GM18511 (cell line): ENCODE measurements around the gene RTN4RL2.
A peak's percentile ranks its signal among the peaks of the same experiment; 100 is the strongest.

ENCODE experiments used
- ATAC-seq: cut with Tn5 transposase; IDR thresholded peaks from one replicate; pipeline ENCODE4 v1.9.1; 2021; ENCODE audit warnings: mild to moderate bottlenecking, moderate library complexity; ENCODE audit not compliant: unreplicated experiment

The RTN4RL2 gene

DNA sequence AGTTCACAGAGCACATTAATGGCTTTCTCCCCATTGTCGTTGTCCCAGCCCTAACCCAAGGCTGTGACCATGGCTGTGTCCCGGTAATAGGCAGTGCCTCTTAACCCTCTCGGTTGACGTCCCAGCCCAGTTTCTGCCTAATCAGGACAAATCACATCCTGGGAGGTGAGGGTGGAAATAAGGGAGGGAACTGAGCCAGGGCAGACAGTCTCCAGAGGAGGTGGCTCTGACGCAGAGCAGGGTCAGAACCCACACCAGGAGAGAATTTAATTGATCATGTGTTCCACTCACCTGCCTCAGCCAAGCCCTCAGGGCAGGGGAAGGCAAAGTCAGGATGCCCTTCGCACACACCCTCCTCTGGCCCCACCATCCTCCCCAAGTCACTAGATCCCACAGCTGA is 38.2 kb downstream of the RTN4RL2 start:
- no peak for ATAC-seq

GRCh38 chr11:57499413-57499982 is 39.2 kb downstream of the RTN4RL2 start:
- ATAC-seq = peak; percentile 100

GRCh38 chr11:57499983-57500461 is 39.7 kb downstream of the RTN4RL2 start:
- ATAC-seq = peak; percentile 18

GRCh38 chr11:57500515-57500914 is 40.2 kb downstream of the RTN4RL2 start:
- no peak for ATAC-seq

DNA sequence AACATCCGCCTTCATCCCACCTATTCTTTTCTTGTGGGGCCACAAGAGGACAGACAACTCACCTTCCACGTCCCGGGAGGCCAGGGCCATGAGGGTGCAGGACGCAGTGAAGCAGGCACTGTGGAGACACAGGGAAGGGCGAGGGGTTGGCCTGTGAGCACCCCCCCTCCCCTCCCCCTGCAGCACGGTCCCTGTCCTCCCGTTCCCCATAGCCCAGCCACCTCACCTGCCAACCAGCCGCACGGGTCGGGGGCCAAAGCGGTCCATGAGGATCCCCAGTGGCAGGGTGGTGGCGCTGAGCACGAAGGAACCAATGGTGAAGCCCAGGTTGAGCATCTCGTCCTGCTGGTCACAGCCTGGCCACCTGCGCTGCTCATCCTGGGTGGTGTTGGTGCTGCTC is 40.6 kb downstream of the RTN4RL2 start:
- ATAC-seq = no peak

DNA sequence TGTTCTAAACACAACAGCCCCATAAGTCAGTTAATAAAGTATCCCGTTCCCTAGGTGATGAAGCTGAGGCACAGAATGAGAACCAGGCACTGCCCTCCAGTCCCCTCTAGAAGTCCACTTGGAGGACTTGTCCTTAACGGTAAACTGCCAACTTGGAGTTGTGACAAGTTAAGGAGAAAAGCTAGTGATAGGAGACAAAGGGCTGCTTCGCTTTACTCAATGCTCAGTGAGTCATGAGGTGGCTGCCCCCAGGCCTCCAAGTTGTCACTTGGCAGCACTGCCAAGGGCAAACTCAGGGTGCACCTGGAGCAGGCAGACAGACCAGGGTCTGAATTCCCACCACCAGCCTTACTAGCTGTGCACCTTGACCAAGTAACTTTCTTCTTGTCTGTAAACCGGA is 41.6 kb downstream of the RTN4RL2 start:
- ATAC-seq = no peak

- ATAC-seq = no peak
These were observed 42.0 kb downstream of the RTN4RL2 start for GRCh38 chr11:57502376-57502775.

DNA sequence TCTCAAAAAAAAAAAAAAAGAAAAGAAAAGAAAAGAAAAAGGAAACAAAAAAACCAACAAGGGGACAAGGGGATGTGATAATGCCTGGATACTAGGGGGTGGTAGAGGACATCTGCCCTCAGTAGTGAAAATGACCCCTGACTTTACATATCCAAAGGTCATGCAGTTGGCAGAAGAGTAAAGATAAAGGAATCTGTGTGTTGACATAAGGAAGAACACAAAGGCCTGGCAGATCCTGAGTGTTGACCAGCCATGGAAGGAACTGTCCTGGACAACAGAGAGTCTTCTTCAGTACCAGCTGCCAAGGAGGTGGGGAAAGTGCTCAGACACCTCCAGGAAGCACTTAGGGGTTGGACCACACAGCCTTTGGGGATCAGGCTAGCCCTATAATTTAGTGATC is 42.5 kb downstream of the RTN4RL2 start:
- no peak for ATAC-seq

GRCh38 chr11:57504511-57504910 is 44.2 kb downstream of the RTN4RL2 start:
- ATAC-seq = no peak

GRCh38 chr11:57506522-57506921 is 46.2 kb downstream of the RTN4RL2 start:
- no peak for ATAC-seq

GRCh38 chr11:57508341-57509170 is 48.2 kb downstream of the RTN4RL2 start:
- no peak for ATAC-seq

GRCh38 chr11:57511741-57512430 is 51.6 kb downstream of the RTN4RL2 start:
- ATAC-seq = no peak

GRCh38 chr11:57512646-57513451 is 52.5 kb downstream of the RTN4RL2 start:
- ATAC-seq = no peak

- no peak for ATAC-seq
These were observed 53.1 kb downstream of the RTN4RL2 start for GRCh38 chr11:57513452-57513795.

DNA sequence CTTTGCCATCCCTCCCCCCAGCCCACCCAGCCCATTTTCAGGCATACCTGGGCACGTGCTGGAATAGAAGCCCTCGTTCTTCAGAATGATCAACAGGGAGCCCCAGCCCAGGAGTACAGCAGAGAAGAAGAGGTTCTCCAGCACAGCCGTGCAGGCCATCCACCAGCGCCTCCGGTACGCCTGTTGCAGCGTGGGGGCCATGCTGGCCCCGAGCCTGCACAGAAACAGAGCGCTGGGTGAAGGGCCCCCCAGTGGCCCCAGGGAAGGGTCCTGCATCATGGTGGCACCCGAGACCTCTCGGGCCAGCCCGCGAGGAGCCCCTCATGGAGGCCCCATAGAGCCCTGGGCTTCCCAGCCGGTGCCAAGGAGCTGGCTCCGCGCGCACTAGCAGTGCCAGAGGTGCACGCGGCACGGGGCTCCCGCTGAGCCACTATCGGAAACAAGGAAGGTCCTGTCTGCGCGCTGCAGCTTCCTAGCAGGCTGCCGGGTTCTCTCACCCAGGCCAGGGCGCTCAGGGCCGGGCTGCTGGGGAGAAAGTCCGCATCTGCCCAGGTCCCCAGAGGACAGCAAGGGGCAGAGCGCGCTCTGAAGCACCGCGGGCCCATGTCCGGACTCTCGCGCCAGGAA is 53.7 kb downstream of the RTN4RL2 start:
- ATAC-seq = peak; percentile 22

DNA sequence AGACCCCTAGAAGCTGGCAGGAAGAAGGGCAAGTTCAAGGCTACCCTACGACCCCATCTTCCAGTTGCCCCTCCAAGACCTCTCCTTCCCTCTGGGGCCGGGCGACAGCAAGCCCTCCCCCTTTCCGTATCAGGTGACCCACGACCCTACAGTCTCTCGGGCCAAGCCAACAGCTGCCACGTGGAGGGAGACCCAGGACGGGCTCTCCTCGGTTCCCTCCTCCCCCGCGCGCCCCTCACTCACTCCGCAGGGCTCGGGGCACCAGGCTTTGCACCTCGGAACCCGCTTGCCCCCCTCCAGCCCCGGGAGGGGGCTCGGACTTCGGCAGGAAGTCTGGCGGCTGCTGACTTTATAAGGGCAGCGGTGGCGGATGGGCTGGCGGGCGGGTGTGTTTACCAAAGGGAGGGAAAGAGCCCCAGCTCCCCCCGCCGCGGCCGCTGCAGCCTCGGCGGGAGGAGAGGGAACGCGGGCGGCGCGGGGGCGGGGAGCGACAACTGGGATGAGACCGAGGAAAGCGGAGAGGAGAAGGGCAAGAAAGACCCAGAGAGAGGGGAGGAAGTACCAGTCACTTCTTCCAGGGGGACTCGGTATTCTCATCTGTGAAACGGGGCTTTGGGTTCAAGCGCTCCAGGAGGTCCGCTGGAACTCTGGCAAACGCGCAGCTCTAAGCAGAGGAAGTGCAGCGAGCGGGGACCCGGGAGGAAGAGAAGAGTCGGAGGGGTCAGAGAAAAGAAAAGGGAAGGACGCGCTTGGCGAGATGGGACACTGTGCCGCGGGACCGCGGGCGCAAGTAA is 54.4 kb downstream of the RTN4RL2 start:
- ATAC-seq = peak; percentile 49

DNA sequence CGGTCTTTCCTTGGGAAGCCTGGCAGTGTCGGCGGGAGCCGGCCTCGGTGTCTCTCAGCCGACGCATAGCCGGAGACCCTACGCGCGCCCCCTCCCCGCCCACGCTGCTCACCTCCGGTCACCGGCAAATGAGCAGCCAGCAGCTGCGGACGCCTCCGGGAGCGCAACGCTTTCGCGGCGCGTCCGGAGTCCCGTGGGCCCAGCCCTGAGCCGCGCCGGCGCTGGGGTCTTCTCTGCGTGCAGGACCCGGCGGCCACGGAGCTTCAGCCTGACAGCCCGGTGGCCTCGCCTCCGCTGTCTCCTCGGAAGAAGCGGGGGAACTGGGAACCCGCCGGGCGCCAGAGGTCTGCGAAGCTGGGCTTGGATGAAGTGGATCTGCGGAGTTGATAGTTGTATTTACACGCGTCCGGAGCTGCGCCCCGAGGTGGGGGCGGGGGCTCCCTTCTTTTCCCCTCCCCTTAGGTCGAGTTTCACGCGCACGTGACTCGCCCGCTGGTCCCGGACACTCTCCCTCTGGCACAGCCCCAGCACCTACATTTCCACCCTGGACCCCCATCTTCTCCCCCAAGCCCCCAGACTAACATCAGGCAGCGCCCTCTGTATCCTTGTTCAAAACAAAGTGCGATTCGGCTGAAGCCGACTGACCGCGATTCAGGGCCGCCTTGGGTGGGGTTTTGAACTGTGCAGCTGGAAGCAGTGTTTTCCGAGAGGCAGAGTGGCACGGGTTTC is 55.2 kb downstream of the RTN4RL2 start, which contains the start of gene SLC43A1:
SLC43A1 (minus strand) TSS at position 371 of the 729 bp plus-strand sequence. CDS start 1,591 bp downstream, outside the sequence.
- peak; percentile 50 for ATAC-seq

DNA sequence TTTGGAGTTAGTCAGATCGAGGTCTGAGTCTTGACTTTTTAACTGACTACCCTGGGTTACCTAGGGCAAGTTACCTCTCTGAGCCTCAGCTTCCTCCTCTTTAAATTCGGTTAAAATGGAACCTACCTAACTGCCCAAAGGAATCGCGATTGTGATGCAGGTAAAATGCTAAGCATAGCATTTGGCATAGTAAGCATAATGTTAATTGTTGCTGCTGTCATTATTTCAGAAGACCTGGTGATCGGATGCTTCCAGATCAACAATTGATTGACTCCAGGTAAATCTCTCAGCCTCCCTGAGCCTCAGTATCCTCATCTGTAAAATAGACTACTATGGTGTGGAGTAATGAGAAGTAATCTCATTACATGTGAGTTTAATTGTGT is 55.7 kb downstream of the RTN4RL2 start:
- ATAC-seq = no peak

- no peak for ATAC-seq
These were observed 60.8 kb downstream of the RTN4RL2 start for GRCh38 chr11:57521116-57521515.
